Esophagus muscularis mucosa (tissue), 4 donors: ENCODE results near the gene IKZF4. TPM values are rescaled to one million over a fixed set of nuclear protein-coding genes. Genes with fewer than 3 reads are reported as not detected.
"Not testable (repeated sequence)": the region's sequence is repeated elsewhere in the genome, so short reads cannot be mapped to it uniquely, and the experiment has no call there.

ENCODE experiments used
- DNase-seq: peaks from one replicate; pipeline ENCODE4 v3.0.0-alpha.2; 2017; ENCODE audit errors: extremely low spot score
- H3K27ac ChIP-seq, 4 donors: fragments of 200-600 bp; sonication (generic); replicated peaks in 1 of 4; 1 replicate in 3 of 4; 2 replicates in 1 of 4; pipeline ENCODE4 v1.5.1; 2016 to 2019; ENCODE audit warnings: mild to moderate bottlenecking in 1 of 4
- H3K27me3 ChIP-seq, 4 donors: fragments of 200-600 bp; sonication (generic); one replicate each; pipeline versions ENCODE4 v1.5.1 to v1.6.0; 2016 to 2019
- H3K36me3 ChIP-seq, 4 donors: fragments of 200-600 bp; sonication (generic); one replicate each; pipeline ENCODE4 v1.5.1; 2016 to 2019
- H3K4me1 ChIP-seq, 4 donors: fragments of 200-600 bp; sonication (generic); one replicate each; pipeline ENCODE4 v1.5.1; 2016 to 2019
- H3K4me3 ChIP-seq, 4 donors: fragments of 200-600 bp; sonication (generic); 1 replicate in 2 of 4; 2 replicates in 2 of 4; pipeline ENCODE4 v1.5.1; 2016 to 2019; ENCODE audit warnings: mild to moderate bottlenecking in 4 of 4, moderate library complexity in 1 of 4
- H3K9me3 ChIP-seq, 4 donors: fragments of 200-600 bp; sonication (generic); 1 replicate in 3 of 4; 2 replicates in 1 of 4; pipeline ENCODE4 v1.5.1; 2016 to 2019
- EP300 ChIP-seq: sonication (generic); formaldehyde crosslinking; IDR thresholded peaks from one replicate; pipeline ENCODE4 v1.6.1; 2017; ENCODE audit warnings: antibody characterized with exemption
- POLR2A ChIP-seq: fragments of 450-650 bp; IDR thresholded peaks from one replicate; pipeline ENCODE4 v1.6.1; 2017; ENCODE audit warnings: antibody characterized with exemption, moderate library complexity, mild to moderate bottlenecking, low read depth
- POLR2AphosphoS5 ChIP-seq, 2 donors: sonication (generic); formaldehyde crosslinking; IDR thresholded peaks; one replicate each; pipeline ENCODE4 v1.6.1; 2017; ENCODE audit warnings: antibody characterized with exemption in 2 of 2
- WGBS: methylation state at CpG from one replicate; pipeline ENCODE4 v1.1.5; 2018; 5-methylcytosine and 5-hydroxymethylcytosine counted together
- intact Hi-C: fragments of 100-400 bp; cut with DNase I; formaldehyde crosslinking; loops from one replicate; pipeline ENCODE4 v1.15.1; 2023
- total RNA-seq, 4 donors: library from RNA; depleted of rRNA; stranded (reverse); fragments of >200 nt; gene quantifications; one replicate each; pipeline versions ENCODE4 v1.1.0 to v1.2.1, GENCODE V29; 2016
- TF ChIP-seq, protein P1 (sequence below), 3 experiments: fragments of 200-600 bp in 2 of 3; fragments of 450-650 bp in 1 of 3; sonication (generic) in 2 of 3; IDR thresholded peaks; one replicate each; pipeline ENCODE4 v1.5.1; 2017 to 2019; ENCODE audit warnings: antibody characterized with exemption in 3 of 3, mild to moderate bottlenecking in 2 of 3, moderate library complexity in 1 of 3

IKZF4 gene
- total RNA-seq, 4 donors from 2014 or later, result 6.2 to 20.4 (median 9.7) TPM

DNA sequence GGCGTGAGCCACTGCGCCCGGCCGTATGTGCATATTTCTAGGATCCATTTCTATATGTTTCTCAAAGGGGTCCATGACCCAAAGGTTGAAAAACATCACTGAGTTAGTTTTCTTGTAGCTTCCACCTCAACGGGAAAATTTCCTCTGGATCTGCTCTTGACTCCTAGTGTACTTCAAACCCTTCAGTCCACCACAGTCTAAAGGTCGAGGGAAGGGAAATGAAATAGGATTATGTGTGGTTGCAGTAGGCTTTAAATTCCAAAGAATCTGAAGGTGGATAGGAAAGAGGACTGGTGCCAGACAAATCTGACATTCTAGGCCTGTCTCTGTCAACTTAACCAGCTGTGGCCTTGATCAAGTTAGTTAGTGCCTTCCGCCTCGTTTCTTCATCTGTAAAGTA lies 25.5 kb upstream of the IKZF4 start:
- intact Hi-C loops, result loop anchor here (5.0 kb wide), 1 partner anchor 107 kb away; the partner anchor contains the start of gene PA2G4
- peaks cover 9 to 26% (median 19%) of the 10 kb centered on the region in 4 donors for H3K4me1 ChIP-seq
- H3K4me3 ChIP-seq, result no peak overlapping the region
- H3K27ac ChIP-seq, result peak overlapping the region in 3 of 4 donors; percentile 81 to 90 (median 81)
- DNase-seq, result no peak
- TF ChIP-seq, protein P1, sequence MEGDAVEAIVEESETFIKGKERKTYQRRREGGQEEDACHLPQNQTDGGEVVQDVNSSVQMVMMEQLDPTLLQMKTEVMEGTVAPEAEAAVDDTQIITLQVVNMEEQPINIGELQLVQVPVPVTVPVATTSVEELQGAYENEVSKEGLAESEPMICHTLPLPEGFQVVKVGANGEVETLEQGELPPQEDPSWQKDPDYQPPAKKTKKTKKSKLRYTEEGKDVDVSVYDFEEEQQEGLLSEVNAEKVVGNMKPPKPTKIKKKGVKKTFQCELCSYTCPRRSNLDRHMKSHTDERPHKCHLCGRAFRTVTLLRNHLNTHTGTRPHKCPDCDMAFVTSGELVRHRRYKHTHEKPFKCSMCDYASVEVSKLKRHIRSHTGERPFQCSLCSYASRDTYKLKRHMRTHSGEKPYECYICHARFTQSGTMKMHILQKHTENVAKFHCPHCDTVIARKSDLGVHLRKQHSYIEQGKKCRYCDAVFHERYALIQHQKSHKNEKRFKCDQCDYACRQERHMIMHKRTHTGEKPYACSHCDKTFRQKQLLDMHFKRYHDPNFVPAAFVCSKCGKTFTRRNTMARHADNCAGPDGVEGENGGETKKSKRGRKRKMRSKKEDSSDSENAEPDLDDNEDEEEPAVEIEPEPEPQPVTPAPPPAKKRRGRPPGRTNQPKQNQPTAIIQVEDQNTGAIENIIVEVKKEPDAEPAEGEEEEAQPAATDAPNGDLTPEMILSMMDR (IDR thresholded peaks at IDR 0.05), result no peak
- TF ChIP-seq POLR2A, result no peak
- TF ChIP-seq EP300, result no peak
- no peak for TF ChIP-seq POLR2AphosphoS5 (IDR thresholded peaks at IDR 0.05)
- H3K36me3 ChIP-seq, result peaks cover 41 to 65% (median 52%) of the 10 kb centered on the region in 4 donors
- no peaks in the 10 kb centered on the region for H3K9me3 ChIP-seq
- WGBS, result 77% methylated on average over 8 of the region's 8 CpGs
- no peaks in the 10 kb centered on the region for H3K27me3 ChIP-seq

DNA sequence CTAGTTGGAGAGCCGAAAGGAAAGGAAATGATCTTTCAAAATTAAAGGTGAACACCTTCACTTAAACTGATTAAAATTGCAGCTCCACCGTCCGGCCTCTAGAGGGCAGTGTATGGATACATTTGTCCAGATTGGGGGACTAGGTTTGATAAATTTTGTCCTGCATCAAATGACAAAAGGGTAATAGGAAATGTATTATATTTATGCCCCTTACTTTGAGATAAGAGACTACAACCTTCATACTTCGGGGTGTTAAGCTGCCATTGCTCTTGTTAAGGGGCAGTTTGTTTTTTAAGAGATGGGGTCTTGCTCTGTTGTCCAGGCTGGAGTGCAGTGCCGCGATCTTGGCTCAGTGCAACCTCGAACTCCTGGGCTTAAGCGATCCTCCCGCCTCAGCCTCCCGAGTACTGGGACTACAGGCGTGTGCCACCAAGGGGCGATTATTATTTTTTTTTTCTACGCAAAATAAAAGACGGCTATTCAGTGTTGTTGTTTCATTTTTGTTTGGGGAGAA lies 24.6 kb upstream of the IKZF4 start:
- WGBS, result 26% methylated on average over 14 of the region's 14 CpGs
- Histone ChIP-seq H3K4me1 (peaks cover 9 to 26% (median 19%) of the 10 kb centered on the region in 4 donors), H3K27ac (peak overlapping the region; percentile 81 to 90 (median 81)), H3K36me3 (peaks cover 33 to 61% (median 45%) of the 10 kb centered on the region in 4 donors), H3K4me3 (peak overlapping the region; percentile 65 to 73 (median 68)), H3K9me3 (no peaks in the 10 kb centered on the region), H3K27me3 (no peaks in the 10 kb centered on the region)
- TF ChIP-seq, protein P1 (IDR thresholded peaks at IDR 0.05), result peak; percentile 77 to 90 (median 90)
- no peak for TF ChIP-seq POLR2A
- DNase-seq, result no peak
- intact Hi-C loops, result loop anchor here (2.0 to 5.0 kb wide), 2 partner anchors 45 to 106 kb away; partner anchors contain the start of genes PA2G4 and RPS26

DNA sequence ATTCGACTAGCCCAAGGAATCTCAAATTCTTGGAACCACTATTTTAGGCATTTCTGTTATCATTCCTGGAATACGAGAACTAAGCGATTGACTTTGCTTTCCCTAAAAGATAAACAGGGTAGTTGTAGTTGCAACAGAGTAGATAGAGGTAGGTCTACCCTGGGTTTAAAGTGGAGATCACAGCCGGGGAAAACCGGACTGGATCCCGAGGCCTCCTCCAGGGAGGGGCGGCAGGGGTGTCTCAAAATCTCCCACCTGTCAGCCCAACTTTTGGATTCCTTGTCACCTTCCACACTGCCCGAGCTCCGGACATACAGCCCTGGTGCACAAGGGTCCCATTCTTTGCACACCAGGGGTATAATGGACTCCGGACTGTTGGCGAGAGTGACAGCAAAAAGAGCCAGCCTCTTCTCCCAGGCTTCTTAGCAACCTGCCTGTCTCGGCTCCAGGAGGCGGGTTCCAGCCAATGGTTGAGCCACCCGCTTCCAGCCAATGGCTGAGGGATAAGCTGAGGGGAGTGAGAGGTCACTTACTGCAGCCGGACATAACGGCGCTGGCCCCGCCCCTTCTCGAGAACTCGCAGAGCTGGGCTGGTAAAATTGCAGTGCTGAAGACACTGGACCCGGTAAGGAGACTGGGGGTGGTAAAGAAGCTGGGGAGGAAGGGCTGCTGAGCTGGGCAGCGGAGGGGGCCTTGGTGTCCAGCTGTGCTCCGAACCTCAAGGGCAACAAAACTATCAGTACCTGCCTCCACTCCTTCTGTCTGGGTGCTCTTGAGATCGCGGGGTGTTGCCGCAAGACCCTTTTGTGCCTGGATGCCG lies 23.9 kb upstream of the IKZF4 start, which contains the start of gene SUOX:
SUOX (plus strand) TSS at position 562 of the 820 bp plus-strand sequence. CDS start 4,946 bp downstream, outside the sequence.
- Histone ChIP-seq H3K4me3 (peak within 1 kb of the TSS; percentile 65 to 73 (median 68)), H3K27ac (peak within 1 kb of the TSS; percentile 81 to 90 (median 81)), H3K9me3 (no peaks in the 10 kb centered on the region), H3K27me3 (no peaks in the 10 kb centered on the region), H3K4me1 (peaks cover 9 to 26% (median 19%) of the 10 kb centered on the region in 4 donors), H3K36me3 (peaks cover 27 to 61% (median 43%) of the 10 kb centered on the region in 4 donors)
- WGBS, result 2% methylated on average over 18 of the region's 27 CpGs
- intact Hi-C loops, result loop anchor here (2.0 to 5.0 kb wide), 2 partner anchors 44 to 105 kb away; partner anchors contain the start of genes PA2G4 and RPS26
- DNase-seq, result peak; percentile 99
- TF ChIP-seq, protein P1 (IDR thresholded peaks at IDR 0.05), result no peak
- no peak for TF ChIP-seq EP300
- TF ChIP-seq POLR2A, result no peak
- TF ChIP-seq POLR2AphosphoS5 (IDR thresholded peaks at IDR 0.05), result peak; percentile 85 to 87

DNA sequence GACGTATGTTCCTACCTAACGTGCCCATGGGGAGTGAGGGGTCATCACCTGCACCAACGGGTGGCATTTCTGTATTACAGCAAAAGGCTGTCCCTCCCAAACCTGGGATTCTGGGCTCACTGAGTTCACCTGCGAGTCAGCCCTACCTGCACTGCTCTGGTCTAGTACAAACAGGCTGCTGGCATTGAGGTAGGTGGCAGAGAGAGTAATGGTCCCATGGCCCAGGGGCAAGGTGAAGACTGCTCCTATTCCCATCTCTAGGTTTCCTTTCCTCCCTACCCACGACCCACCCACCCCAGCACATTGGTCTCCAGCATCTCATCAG lies 23.3 kb upstream of the IKZF4 start:
- no peak for TF ChIP-seq EP300
- TF ChIP-seq POLR2A, result no peak
- no peak for TF ChIP-seq POLR2AphosphoS5 (IDR thresholded peaks at IDR 0.05)
- TF ChIP-seq, protein P1 (IDR thresholded peaks at IDR 0.05), result no peak
- Histone ChIP-seq H3K27me3 (no peaks in the 10 kb centered on the region), H3K36me3 (peaks cover 21 to 61% (median 43%) of the 10 kb centered on the region in 4 donors), H3K27ac (peak overlapping the region; percentile 81 to 90 (median 81)), H3K4me3 (peak overlapping the region; percentile 65 to 73 (median 68)), H3K9me3 (no peaks in the 10 kb centered on the region), H3K4me1 (peaks cover 9 to 26% (median 19%) of the 10 kb centered on the region in 4 donors)
- no peak for DNase-seq
- WGBS, result 6% methylated on average over 3 of the region's 5 CpGs
- intact Hi-C loops, result loop anchor here (2.0 to 5.0 kb wide), 2 partner anchors 43 to 105 kb away; partner anchors contain the start of genes PA2G4 and RPS26

DNA sequence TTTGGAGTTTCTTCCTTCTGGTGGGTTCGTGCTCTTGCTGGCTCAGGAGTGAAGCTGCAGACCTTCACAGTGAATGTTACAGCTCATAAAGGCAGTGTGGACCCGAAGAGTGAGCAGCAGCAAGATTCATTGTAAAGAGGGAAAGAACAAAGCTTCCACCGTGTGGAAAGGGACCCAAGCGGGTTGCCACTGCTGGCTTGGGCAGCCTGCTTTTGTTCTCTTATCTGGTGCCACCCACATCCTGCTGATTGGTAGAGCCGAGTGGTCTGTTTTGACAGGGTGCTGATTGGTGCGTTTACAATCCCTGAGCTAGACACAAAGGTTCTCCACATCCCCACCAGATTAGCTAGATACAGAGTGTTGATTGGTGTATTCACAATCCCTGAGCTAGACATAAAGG lies 21.3 kb upstream of the IKZF4 start:
- not testable (repeated sequence) for DNase-seq, H3K27ac ChIP-seq, H3K27me3 ChIP-seq, H3K4me3 ChIP-seq, H3K9me3 ChIP-seq
- peaks cover 4 to 61% (median 40%) of the 10 kb centered on the region in 4 donors for H3K36me3 ChIP-seq
- H3K4me1 ChIP-seq, result peaks cover 9 to 26% (median 19%) of the 10 kb centered on the region in 4 donors
- 78% methylated on average over 6 of the region's 6 CpGs for WGBS
- intact Hi-C loops, result loop anchor here (5.0 kb wide), 1 partner anchor 103 kb away; the partner anchor contains the start of gene PA2G4

DNA sequence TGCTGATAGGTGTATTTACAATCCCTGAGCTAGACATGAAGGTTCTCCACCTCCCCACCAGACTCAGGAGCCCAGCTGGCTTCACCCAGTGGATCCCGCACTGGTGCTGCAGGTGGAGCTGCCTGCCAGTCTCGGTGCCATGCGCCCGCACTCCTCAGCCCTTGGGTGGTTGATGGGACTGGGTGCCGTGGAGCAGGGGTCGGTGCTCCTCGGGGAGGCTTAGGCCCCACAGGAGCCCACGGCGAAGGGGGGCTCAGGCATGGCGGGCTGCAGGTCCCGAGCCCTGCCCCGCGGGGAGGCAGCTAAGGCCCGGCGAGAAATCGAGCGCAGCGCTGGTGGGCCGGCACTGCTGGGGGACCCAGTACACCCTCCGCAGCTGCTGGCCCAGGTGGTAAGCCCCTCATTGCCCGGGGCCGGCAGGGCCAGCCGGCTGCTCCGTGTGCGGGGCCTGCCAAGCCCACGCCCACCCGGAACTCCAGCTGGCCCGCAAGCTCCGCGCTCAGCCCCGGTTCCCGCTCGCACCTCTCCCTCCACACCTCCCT lies 20.8 kb upstream of the IKZF4 start:
- intact Hi-C loops, result loop anchor here (5.0 kb wide), 1 partner anchor 102 kb away; the partner anchor contains the start of gene PA2G4
- H3K27ac ChIP-seq, result not testable (repeated sequence)

More for the DNA sequence above, 20.8 kb upstream of the IKZF4 start:
- peaks cover 4 to 61% (median 37%) of the 10 kb centered on the region in 4 donors for H3K36me3 ChIP-seq
- H3K4me1 ChIP-seq, result peaks cover 9 to 26% (median 19%) of the 10 kb centered on the region in 4 donors
- 93% methylated on average over 22 of the region's 33 CpGs for WGBS
- not testable (repeated sequence) for H3K4me3 ChIP-seq, DNase-seq, H3K9me3 ChIP-seq, H3K27me3 ChIP-seq
